RKO (cell line): ENCODE data around the gene SPAAR.

Source experiments
- DNase-seq: peaks from one replicate; pipeline ENCODE4 v3.0.0-alpha.2; 2016; ENCODE audit warnings: low spot score

The SPAAR gene

GRCh38 chr9:35948901-35949318 lies 39.6 kb downstream of the SPAAR start:
- no peak for DNase-seq

- peak; percentile 40 for DNase-seq
Observed at GRCh38 chr9:35951736-35952135, 42.4 kb downstream of the SPAAR start.

GRCh38 chr9:35952526-35953191 lies 43.4 kb downstream of the SPAAR start:
- no peak for DNase-seq

- peak; percentile 86 for DNase-seq
Observed at GRCh38 chr9:35954942-35955546, 45.8 kb downstream of the SPAAR start.

GRCh38 chr9:35956651-35957050 lies 47.4 kb downstream of the SPAAR start:
- no peak for DNase-seq

- no peak for DNase-seq
Observed at GRCh38 chr9:35958104-35958837, 49.0 kb downstream of the SPAAR start, which contains the start of gene OR2S2. Gene OR2S2, minus strand, starts transcription at chr9:35958154. Its CDS starts 56 bp downstream, at chr9:35958098.

GRCh38 chr9:35960039-35960655 lies 50.9 kb downstream of the SPAAR start:
- no peak for DNase-seq
